GM12873 (cell line): Measurements from ENCODE around the gene TLX1.

Source experiments
- TF ChIP-seq, protein P1 (sequence below): IDR thresholded peaks from 2 replicates; pipeline ENCODE4 v1.5.1; 2012; ENCODE audit warnings: low read depth, mild to moderate bottlenecking, moderate library complexity, low read length, control low read depth; ENCODE audit not compliant: insufficient read depth; ENCODE audit errors: missing control alignments

TLX1 gene

GRCh38 chr10:101101372-101101881 is 29.7 kb upstream of the TLX1 start:
- TF ChIP-seq, protein P1, sequence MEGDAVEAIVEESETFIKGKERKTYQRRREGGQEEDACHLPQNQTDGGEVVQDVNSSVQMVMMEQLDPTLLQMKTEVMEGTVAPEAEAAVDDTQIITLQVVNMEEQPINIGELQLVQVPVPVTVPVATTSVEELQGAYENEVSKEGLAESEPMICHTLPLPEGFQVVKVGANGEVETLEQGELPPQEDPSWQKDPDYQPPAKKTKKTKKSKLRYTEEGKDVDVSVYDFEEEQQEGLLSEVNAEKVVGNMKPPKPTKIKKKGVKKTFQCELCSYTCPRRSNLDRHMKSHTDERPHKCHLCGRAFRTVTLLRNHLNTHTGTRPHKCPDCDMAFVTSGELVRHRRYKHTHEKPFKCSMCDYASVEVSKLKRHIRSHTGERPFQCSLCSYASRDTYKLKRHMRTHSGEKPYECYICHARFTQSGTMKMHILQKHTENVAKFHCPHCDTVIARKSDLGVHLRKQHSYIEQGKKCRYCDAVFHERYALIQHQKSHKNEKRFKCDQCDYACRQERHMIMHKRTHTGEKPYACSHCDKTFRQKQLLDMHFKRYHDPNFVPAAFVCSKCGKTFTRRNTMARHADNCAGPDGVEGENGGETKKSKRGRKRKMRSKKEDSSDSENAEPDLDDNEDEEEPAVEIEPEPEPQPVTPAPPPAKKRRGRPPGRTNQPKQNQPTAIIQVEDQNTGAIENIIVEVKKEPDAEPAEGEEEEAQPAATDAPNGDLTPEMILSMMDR, result no peak

- TF ChIP-seq, protein P1, result no peak
Observed at GRCh38 chr10:101103430-101103829, 27.7 kb upstream of the TLX1 start.

DNA sequence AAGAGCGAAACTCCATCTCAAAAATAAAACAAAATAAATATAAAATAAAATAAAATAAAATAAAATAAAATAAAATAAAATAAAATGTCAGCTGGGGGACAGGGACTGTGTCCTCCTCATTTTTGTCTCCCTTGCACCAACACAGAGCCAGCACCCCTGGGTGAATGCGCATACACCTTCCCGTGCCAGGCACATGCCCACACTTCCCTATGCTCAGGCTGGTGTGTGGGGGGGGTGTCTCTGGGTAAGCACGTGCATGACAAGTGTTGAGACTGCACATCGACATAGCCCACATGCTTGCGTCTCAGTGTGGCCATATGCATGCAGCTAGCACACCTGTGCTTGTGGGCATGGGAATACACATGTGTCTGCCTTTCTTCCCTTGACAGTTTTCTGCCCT is 24.7 kb upstream of the TLX1 start:
- TF ChIP-seq, protein P1, result no peak

- TF ChIP-seq, protein P1, result no peak
Observed at GRCh38 chr10:101107771-101108170, 23.3 kb upstream of the TLX1 start.

GRCh38 chr10:101110856-101111523 is 20.1 kb upstream of the TLX1 start:
- TF ChIP-seq, protein P1, result no peak

GRCh38 chr10:101111547-101111946 is 19.6 kb upstream of the TLX1 start:
- TF ChIP-seq, protein P1, result no peak

DNA sequence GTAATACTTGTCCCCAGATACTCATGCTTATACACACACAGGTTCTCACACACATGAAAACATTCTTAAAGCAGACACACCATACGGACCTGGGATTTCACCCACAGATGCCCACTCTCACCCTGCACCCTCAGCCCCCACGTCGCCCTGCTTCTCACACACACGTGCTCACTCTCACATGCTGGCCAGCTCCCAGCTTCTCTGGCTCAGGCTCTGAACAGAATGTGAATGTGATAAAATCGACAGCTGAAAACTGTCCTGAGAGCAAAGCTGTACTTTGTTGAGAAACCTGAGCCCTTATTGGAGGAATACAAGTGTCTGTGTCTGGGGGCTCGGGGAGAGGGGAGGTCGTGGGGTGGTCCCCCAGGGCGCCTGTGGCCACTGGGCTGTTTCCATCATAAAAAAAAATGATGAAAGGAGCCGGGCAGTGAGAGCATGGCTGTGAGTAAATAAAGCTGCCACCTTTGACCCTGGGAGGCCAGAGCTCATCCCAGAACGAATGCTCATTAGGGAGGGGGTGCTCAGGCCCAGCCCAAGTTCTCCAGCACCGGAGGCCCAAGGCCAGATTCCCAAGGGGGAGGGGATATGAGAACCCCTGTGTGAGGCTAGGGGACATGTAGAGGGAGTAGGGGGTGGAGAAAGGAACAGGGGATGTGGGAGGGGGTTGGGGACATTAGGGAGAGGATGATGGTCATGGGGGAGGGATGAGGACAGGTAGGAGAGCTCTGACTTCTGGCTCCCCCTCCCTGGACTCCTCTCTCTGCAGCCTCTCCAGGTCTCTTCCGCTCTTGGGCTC is 18.1 kb upstream of the TLX1 start:
- TF ChIP-seq, protein P1, result no peak
